Measurements from ENCODE around the gene NSUN4.

Gene NSUN4

DNA sequence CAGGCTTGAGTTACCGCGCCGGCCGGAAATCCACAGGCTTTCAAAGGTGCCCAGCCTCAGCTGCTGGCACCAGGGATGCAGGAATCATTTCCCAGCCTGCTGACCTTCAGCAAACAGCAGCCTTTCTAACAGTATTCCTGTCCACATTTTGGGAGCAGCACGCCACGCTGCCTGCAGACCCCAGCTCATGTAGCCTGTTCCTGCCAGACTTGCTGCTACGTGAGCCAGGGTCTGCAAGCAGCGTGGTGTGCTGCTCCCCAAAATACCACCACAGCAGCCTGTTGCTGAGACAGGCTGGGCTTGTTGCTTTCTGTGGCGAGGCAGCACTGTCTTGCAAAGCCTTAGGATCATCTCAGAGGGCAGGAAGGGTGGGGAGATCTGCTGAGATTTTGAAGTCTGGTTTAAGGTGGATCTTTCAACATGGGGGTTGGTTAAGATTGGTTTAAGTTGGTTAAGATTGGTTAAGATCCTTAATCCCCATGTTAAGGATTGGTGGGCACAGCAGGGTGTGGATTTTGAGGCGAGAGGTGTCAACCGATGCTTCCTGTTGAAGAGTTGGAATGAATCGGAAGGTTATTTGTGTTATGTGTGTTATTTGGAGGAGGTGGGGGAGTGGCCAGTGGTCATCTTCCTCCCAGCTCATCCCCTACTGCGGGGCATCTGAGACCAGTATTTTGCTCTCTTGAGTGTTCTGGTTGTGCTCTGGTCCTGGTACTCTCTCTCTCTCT, 66.4 kb downstream of the NSUN4 start:
- H3K9ac ChIP-seq (ENCODE audit: low read length): no peak overlapping the region
- no peaks in the 10 kb centered on the region; the same call in 1 of the 2 replicates for H3K36me3 ChIP-seq (ENCODE audit: insufficient read depth, low read length)
- no peaks in the 10 kb centered on the region for H3K9me2 ChIP-seq (ENCODE audit: low read depth, low read length)
- H3K4me2 ChIP-seq (ENCODE audit: low read length): no peak overlapping the region; the same call in 1 of the 2 replicates
- H2AFZ ChIP-seq (ENCODE audit: low read length): no peak overlapping the region
- H3K27me3 ChIP-seq (ENCODE audit: insufficient read depth, low read length): no peaks in the 10 kb centered on the region
- H3K4me3 ChIP-seq (ENCODE audit: low read depth, low read length, poor library complexity, severe bottlenecking): no peak overlapping the region
- H3K4me1 ChIP-seq (ENCODE audit: insufficient read depth, low read length, severe bottlenecking): no peaks in the 10 kb centered on the region
- TF ChIP-seq CTCF (IDR thresholded peaks at IDR 0.05; ENCODE audit: low read length) (no peak), EZH2 (IDR thresholded peaks at IDR 0.05; ENCODE audit: borderline replicate concordance, low read length) (no peak)
- no peak overlapping the region for H3K27ac ChIP-seq (ENCODE audit: low read depth, low read length, poor library complexity, severe bottlenecking)
- H4K20me1 ChIP-seq (ENCODE audit: insufficient read depth, low read length): no peaks in the 10 kb centered on the region
- no peaks in the 10 kb centered on the region for H3K9me3 ChIP-seq (ENCODE audit: low read length)
- H3F3A ChIP-seq (ENCODE audit: insufficient read depth, low read length): no peaks in the 10 kb centered on the region
- H3K79me2 ChIP-seq (ENCODE audit: insufficient read depth, low read length): no peaks in the 10 kb centered on the region

DNA sequence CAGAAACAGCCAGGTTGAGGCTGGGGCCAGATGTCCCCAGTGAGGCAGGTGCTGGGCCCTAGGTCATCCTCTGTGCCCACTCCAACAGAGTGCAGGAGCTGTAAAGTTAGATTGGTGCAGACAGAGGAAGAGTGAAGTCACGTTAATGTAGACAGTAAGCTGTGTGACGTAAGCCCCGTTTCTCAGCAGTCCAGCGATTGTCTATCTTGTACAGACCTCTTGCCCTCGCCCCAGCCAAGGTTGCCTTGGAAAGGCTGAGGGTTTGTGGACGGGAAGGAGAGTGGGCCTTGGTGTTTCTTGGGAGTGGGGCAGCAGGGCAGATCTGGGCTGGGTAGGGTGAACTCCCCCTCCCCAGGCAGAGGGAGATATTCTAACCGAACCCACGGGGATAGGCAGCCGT, 67.0 kb downstream of the NSUN4 start:
- no peaks in the 10 kb centered on the region for H4K20me1 ChIP-seq (ENCODE audit: insufficient read depth, low read length)
- no peak overlapping the region for H3K4me3 ChIP-seq (ENCODE audit: low read depth, low read length, poor library complexity, severe bottlenecking)
- H2AFZ ChIP-seq (ENCODE audit: low read length): no peak overlapping the region
- H3K36me3 ChIP-seq (ENCODE audit: insufficient read depth, low read length): no peaks in the 10 kb centered on the region; the same call in 1 of the 2 replicates
- H3K9ac ChIP-seq (ENCODE audit: low read length): no peak overlapping the region
- H3K27ac ChIP-seq (ENCODE audit: low read depth, low read length, poor library complexity, severe bottlenecking): no peak overlapping the region
- no peaks in the 10 kb centered on the region for H3K9me2 ChIP-seq (ENCODE audit: low read depth, low read length)
- no peaks in the 10 kb centered on the region for H3K79me2 ChIP-seq (ENCODE audit: insufficient read depth, low read length)
- no peak overlapping the region for H3K4me2 ChIP-seq (ENCODE audit: low read length)
- TF ChIP-seq EZH2 (IDR thresholded peaks at IDR 0.05; ENCODE audit: borderline replicate concordance, low read length) (no peak), CTCF (IDR thresholded peaks at IDR 0.05; ENCODE audit: low read length) (no peak)
- no peaks in the 10 kb centered on the region for H3F3A ChIP-seq (ENCODE audit: insufficient read depth, low read length)
- H3K27me3 ChIP-seq (ENCODE audit: insufficient read depth, low read length): no peaks in the 10 kb centered on the region
- no peaks in the 10 kb centered on the region for H3K4me1 ChIP-seq (ENCODE audit: insufficient read depth, low read length, severe bottlenecking)
- no peaks in the 10 kb centered on the region for H3K9me3 ChIP-seq (ENCODE audit: low read length)

DNA sequence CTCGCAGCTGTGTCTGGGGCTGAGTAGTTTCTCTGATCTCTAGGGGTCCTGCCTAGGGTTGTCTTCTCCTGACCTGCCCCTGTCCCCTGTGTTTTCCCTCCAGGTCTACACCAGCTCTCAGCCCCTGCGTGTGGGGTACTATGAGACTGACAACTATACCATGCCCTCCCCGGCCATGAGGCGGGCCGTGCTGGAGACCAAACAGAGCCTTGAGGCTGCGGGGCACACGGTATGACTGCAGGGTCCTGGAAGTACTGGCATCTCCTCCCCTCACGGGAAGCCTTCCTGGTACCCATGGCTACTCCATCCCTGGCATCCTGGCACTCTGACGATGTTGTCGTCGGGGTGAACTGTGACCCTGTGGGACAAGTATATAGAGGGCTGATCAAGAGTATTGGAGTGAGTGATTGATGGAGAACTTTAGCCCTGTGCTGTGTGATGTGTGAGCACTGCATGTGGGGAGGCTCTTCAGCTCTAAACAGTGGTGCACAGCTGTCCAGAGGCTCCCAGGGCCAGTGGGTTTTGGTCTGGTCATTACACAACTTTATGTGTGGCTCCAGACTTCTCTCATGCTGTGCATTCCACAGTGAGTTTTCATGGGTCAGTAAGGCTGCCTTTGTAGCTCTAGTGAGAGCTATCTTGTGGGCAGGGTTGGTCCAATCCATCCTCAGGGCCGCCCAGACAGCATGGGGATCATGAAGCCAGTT, 67.9 kb downstream of the NSUN4 start:
- H3K27me3 ChIP-seq (ENCODE audit: insufficient read depth, low read length): no peaks in the 10 kb centered on the region
- no peak overlapping the region for H2AFZ ChIP-seq (ENCODE audit: low read length)
- H3K4me3 ChIP-seq (ENCODE audit: low read depth, low read length, poor library complexity, severe bottlenecking): no peak overlapping the region
- TF ChIP-seq EZH2 (IDR thresholded peaks at IDR 0.05; ENCODE audit: borderline replicate concordance, low read length): no peak
- no peak for TF ChIP-seq CTCF (IDR thresholded peaks at IDR 0.05; ENCODE audit: low read length)
- no peak overlapping the region for H3K27ac ChIP-seq (ENCODE audit: low read depth, low read length, poor library complexity, severe bottlenecking)
- no peaks in the 10 kb centered on the region for H3K79me2 ChIP-seq (ENCODE audit: insufficient read depth, low read length)
- H3K4me2 ChIP-seq (ENCODE audit: low read length): no peak overlapping the region
- no peak overlapping the region for H3K9ac ChIP-seq (ENCODE audit: low read length)
- no peaks in the 10 kb centered on the region; the same call in 1 of the 2 replicates for H3K36me3 ChIP-seq (ENCODE audit: insufficient read depth, low read length)
- H4K20me1 ChIP-seq (ENCODE audit: insufficient read depth, low read length): no peaks in the 10 kb centered on the region
- H3K9me3 ChIP-seq (ENCODE audit: low read length): no peaks in the 10 kb centered on the region
- H3K4me1 ChIP-seq (ENCODE audit: insufficient read depth, low read length, severe bottlenecking): no peaks in the 10 kb centered on the region
- H3F3A ChIP-seq (ENCODE audit: insufficient read depth, low read length): no peaks in the 10 kb centered on the region
- H3K9me2 ChIP-seq (ENCODE audit: low read depth, low read length): no peaks in the 10 kb centered on the region

Data from OCI-LY1 (cell line).